ENCODE data around the gene APPL2.

APPL2 gene

DNA sequence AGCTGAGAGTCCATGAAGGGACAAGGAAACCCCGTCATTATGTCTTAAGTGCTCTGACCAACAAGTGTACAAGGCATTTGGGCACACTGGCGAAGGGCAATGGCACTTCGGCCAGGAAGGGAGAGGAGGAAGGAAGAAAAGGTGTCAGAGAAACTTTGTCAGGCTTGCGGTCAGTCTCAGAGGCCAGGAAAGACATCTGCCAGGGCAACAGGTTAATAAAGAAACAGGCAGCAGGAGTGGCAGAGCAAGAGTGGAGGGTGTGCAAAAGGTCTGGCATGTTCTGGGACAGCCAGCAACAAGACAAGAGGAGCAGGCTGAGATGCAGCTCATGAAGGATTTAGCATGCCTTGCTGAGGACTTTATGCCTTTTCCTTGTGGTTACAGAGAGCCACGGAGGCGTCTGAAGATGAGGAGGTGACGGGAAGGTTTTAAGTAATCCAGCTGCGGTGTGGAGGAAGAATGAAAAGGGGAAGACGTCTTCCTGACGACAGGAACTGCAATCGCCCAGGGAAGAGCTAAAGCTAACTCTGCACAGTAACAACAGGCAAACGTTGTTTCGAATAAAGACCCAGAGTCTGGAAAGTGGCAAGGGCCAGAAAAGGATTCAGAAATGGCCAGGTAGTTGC lies 13.1 kb downstream of the APPL2 start:
- H3K4me2 ChIP-seq: no peak overlapping the region
- H3K79me2 ChIP-seq (ENCODE audit: insufficient read depth, low read depth): no peaks in the 10 kb centered on the region
- H3K36me3 ChIP-seq (ENCODE audit: insufficient read depth): no peaks in the 10 kb centered on the region
- H3K9ac ChIP-seq: no peak overlapping the region
- H3K27me3 ChIP-seq (ENCODE audit: insufficient read depth, low read depth): no peaks in the 10 kb centered on the region
- H3K27ac ChIP-seq: no peak overlapping the region
- no peak for TF ChIP-seq CTCF (conservative IDR thresholded peaks at IDR 0.05; ENCODE audit: low read depth, low read length)
- no peak overlapping the region for H2AFZ ChIP-seq (ENCODE audit: low read depth)
- H3K4me1 ChIP-seq (ENCODE audit: low read depth, poor library complexity, severe bottlenecking): peaks cover 44% of the 10 kb centered on the region
- H4K20me1 ChIP-seq (ENCODE audit: insufficient read depth): no peaks in the 10 kb centered on the region
- no peak overlapping the region for H3K4me3 ChIP-seq (IDR thresholded peaks at IDR 0.05; ENCODE audit: insufficient read depth, low read depth, low read length)

DNA sequence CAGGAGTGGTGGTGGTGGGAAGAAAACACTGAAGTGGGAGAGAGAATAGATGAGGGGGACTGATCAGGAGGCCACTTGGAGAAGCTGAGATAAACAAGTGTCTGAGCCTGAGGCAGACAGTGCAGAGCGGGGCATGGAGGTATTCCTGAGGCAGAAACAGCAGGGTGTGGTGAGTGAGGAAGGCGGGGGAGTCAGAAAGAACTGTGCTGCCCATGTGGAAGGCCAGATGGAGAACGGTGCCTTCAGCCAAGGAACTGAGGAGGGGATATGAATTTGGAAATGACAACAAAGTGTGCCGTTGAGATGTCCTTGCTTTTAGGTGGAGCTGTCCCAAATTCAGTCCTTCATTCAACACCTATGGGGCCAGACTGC lies 13.7 kb downstream of the APPL2 start:
- Histone ChIP-seq H3K27ac (no peak overlapping the region), H2AFZ (ENCODE audit: low read depth) (no peak overlapping the region), H3K4me3 (IDR thresholded peaks at IDR 0.05; ENCODE audit: insufficient read depth, low read depth, low read length) (no peak overlapping the region), H3K79me2 (ENCODE audit: insufficient read depth, low read depth) (no peaks in the 10 kb centered on the region), H4K20me1 (ENCODE audit: insufficient read depth) (no peaks in the 10 kb centered on the region), H3K27me3 (ENCODE audit: insufficient read depth, low read depth) (no peaks in the 10 kb centered on the region), H3K4me1 (ENCODE audit: low read depth, poor library complexity, severe bottlenecking) (peaks cover 38% of the 10 kb centered on the region), H3K9ac (no peak overlapping the region), H3K4me2 (no peak overlapping the region), H3K36me3 (ENCODE audit: insufficient read depth) (no peaks in the 10 kb centered on the region)
- TF ChIP-seq CTCF (conservative IDR thresholded peaks at IDR 0.05; ENCODE audit: low read depth, low read length): no peak

GRCh38 chr12:105221583-105222283 lies 14.2 kb downstream of the APPL2 start:
- no peaks in the 10 kb centered on the region for H4K20me1 ChIP-seq (ENCODE audit: insufficient read depth)
- no peak overlapping the region for H3K4me2 ChIP-seq
- H2AFZ ChIP-seq (ENCODE audit: low read depth): no peak overlapping the region
- H3K79me2 ChIP-seq (ENCODE audit: insufficient read depth, low read depth): no peaks in the 10 kb centered on the region
- H3K4me3 ChIP-seq (IDR thresholded peaks at IDR 0.05; ENCODE audit: insufficient read depth, low read depth, low read length): no peak overlapping the region
- H3K4me1 ChIP-seq (ENCODE audit: low read depth, poor library complexity, severe bottlenecking): peaks cover 33% of the 10 kb centered on the region
- H3K27ac ChIP-seq: no peak overlapping the region
- H3K27me3 ChIP-seq (ENCODE audit: insufficient read depth, low read depth): no peaks in the 10 kb centered on the region
- TF ChIP-seq CTCF (conservative IDR thresholded peaks at IDR 0.05; ENCODE audit: low read depth, low read length): no peak
- H3K36me3 ChIP-seq (ENCODE audit: insufficient read depth): no peaks in the 10 kb centered on the region
- H3K9ac ChIP-seq: no peak overlapping the region

GRCh38 chr12:105220929-105221290 lies 15.1 kb downstream of the APPL2 start:
- Histone ChIP-seq H3K4me2 (no peak overlapping the region), H3K4me1 (ENCODE audit: low read depth, poor library complexity, severe bottlenecking) (peaks cover 28% of the 10 kb centered on the region), H3K27me3 (ENCODE audit: insufficient read depth, low read depth) (no peaks in the 10 kb centered on the region), H3K9ac (no peak overlapping the region), H3K79me2 (ENCODE audit: insufficient read depth, low read depth) (no peaks in the 10 kb centered on the region), H3K4me3 (IDR thresholded peaks at IDR 0.05; ENCODE audit: insufficient read depth, low read depth, low read length) (no peak overlapping the region), H2AFZ (ENCODE audit: low read depth) (no peak overlapping the region), H3K36me3 (ENCODE audit: insufficient read depth) (no peaks in the 10 kb centered on the region), H4K20me1 (ENCODE audit: insufficient read depth) (no peaks in the 10 kb centered on the region), H3K27ac (no peak overlapping the region)
- TF ChIP-seq CTCF (conservative IDR thresholded peaks at IDR 0.05; ENCODE audit: low read depth, low read length): no peak
